ENCODE results near the gene COLQ. TPM values are rescaled to one million over a fixed set of nuclear protein-coding genes. Genes with fewer than 3 reads are reported as not detected.

Gene COLQ
- total RNA-seq (2021; ENCODE audit: unreplicated experiment) = 0.64 TPM
- polyA plus RNA-seq (2012; ENCODE audit: insufficient read length) = 0.29 TPM
- Bru-seq, nascent RNA = percentile 29 among the genes with signal in this experiment
- percentile 32 among the genes with signal in this experiment for BruChase-seq, experiment 1, labeled RNA remaining after a 2-hour chase
- percentile 23 among the genes with signal in this experiment for BruChase-seq, experiment 2, labeled RNA remaining after a 6-hour chase
- long read RNA-seq, partial matches to known transcripts = 0 of 1 reads
- long read RNA-seq, other reads (novel, unspliced or antisense) = 1 of 1 reads

DNA sequence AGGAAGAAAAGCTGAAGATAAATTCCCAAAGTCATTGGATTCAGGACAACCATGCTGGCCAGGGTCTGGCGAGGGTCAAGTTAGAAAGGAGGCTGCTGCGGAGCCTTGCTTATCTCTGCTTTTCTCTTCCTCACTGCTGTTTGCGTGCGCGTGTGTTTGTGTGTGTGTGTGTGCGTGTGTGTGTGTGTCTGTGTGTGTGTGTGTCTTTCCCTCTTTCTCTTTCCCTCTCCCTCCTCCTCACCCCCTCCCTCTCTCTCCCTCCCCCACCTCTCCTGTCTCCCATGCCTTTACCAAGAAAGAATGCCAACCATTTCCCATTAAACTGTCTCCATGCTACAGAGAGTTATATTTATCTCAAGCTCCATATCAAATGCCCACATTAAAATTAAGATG, at the start of gene COLQ:
Gene COLQ, minus strand, starts transcription at position 134 of the 393 bp plus-strand sequence. Its CDS starts 81 bp downstream, at position 53.
- no peaks in the 10 kb centered on the region for H3K9me3 ChIP-seq (ENCODE audit: control insufficient read depth, insufficient read depth, low read depth, low read length)
- DNase-seq (ENCODE audit: low read depth, low spot score) (no peak), ATAC-seq (no peak)
- POLR2A ChIA-PET = no interaction called here
- intact Hi-C loops (cut with micrococcal nuclease; ENCODE audit: unreplicated experiment) = no loop called here
- no TSS peak for BruUV-seq (replicated peaks)
- no peak within 1 kb of the TSS for H3K27ac ChIP-seq (ENCODE audit: low read length)
- no peaks in the 10 kb centered on the region for H3K36me3 ChIP-seq (ENCODE audit: control insufficient read depth, insufficient read depth, low read length)
- in situ Hi-C loops (cut with HindIII; ENCODE audit: low pct_unique_long_range_greater_than_20kb, low sequenced_read_pairs) = no loop called here
- CTCF ChIA-PET = no interaction called here
- no peaks in the 10 kb centered on the region for H3K27me3 ChIP-seq (ENCODE audit: control insufficient read depth, insufficient read depth, low read length)
- H3K4me1 ChIP-seq (ENCODE audit: control insufficient read depth, insufficient read depth, low read length) = no peaks in the 10 kb centered on the region
- no peak within 1 kb of the TSS for H3K4me3 ChIP-seq (ENCODE audit: low read depth in 2 of 2, low read length in 2 of 2)
- TF ChIP-seq SIN3A (IDR thresholded peaks at IDR 0.05; ENCODE audit: borderline replicate concordance, insufficient read depth, low read depth, low read length) (no peak), TCF7L2 (IDR thresholded peaks at IDR 0.05; ENCODE audit: low read depth, low read length) (no peak), POLR2AphosphoS5 (IDR thresholded peaks at IDR 0.05; ENCODE audit: low read depth, low read length) (no peak)
- TF ChIP-seq, protein P1, sequence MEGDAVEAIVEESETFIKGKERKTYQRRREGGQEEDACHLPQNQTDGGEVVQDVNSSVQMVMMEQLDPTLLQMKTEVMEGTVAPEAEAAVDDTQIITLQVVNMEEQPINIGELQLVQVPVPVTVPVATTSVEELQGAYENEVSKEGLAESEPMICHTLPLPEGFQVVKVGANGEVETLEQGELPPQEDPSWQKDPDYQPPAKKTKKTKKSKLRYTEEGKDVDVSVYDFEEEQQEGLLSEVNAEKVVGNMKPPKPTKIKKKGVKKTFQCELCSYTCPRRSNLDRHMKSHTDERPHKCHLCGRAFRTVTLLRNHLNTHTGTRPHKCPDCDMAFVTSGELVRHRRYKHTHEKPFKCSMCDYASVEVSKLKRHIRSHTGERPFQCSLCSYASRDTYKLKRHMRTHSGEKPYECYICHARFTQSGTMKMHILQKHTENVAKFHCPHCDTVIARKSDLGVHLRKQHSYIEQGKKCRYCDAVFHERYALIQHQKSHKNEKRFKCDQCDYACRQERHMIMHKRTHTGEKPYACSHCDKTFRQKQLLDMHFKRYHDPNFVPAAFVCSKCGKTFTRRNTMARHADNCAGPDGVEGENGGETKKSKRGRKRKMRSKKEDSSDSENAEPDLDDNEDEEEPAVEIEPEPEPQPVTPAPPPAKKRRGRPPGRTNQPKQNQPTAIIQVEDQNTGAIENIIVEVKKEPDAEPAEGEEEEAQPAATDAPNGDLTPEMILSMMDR (IDR thresholded peaks at IDR 0.05) = no peak
- TF ChIP-seq, protein P2, sequence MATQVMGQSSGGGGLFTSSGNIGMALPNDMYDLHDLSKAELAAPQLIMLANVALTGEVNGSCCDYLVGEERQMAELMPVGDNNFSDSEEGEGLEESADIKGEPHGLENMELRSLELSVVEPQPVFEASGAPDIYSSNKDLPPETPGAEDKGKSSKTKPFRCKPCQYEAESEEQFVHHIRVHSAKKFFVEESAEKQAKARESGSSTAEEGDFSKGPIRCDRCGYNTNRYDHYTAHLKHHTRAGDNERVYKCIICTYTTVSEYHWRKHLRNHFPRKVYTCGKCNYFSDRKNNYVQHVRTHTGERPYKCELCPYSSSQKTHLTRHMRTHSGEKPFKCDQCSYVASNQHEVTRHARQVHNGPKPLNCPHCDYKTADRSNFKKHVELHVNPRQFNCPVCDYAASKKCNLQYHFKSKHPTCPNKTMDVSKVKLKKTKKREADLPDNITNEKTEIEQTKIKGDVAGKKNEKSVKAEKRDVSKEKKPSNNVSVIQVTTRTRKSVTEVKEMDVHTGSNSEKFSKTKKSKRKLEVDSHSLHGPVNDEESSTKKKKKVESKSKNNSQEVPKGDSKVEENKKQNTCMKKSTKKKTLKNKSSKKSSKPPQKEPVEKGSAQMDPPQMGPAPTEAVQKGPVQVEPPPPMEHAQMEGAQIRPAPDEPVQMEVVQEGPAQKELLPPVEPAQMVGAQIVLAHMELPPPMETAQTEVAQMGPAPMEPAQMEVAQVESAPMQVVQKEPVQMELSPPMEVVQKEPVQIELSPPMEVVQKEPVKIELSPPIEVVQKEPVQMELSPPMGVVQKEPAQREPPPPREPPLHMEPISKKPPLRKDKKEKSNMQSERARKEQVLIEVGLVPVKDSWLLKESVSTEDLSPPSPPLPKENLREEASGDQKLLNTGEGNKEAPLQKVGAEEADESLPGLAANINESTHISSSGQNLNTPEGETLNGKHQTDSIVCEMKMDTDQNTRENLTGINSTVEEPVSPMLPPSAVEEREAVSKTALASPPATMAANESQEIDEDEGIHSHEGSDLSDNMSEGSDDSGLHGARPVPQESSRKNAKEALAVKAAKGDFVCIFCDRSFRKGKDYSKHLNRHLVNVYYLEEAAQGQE (IDR thresholded peaks at IDR 0.05; ENCODE audit: insufficient read depth in 1 of 2, low read depth in 2 of 2, low read length in 1 of 2) = no peak

DNA sequence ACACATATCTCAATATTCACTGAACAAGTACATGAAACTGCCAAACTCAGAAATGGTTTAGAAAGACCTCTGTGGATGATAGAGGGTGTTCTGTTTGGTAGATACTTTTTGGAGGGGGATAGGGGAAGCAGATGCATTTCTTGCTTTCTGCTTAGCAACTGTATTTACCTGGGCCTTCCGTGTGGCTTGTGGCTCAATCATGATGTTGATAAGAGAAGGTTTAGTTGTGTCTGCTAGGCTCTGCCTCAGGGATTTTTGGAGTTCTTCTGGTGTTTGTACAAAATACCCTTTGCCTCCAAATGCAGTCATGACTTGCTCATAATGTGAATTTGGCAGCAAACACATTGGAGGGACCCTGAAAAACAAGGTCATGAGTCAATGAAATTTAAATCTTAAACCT, 41.7 kb upstream of the COLQ start:
- Histone ChIP-seq H3K4me1 (ENCODE audit: control insufficient read depth, insufficient read depth, low read length) (no peaks in the 10 kb centered on the region), H3K36me3 (ENCODE audit: control insufficient read depth, insufficient read depth, low read length) (peaks cover 16% of the 10 kb centered on the region), H3K27ac (ENCODE audit: low read length) (no peak overlapping the region), H3K9me3 (ENCODE audit: control insufficient read depth, insufficient read depth, low read depth, low read length) (no peaks in the 10 kb centered on the region), H3K4me3 (ENCODE audit: low read depth in 2 of 2, low read length in 2 of 2) (no peak overlapping the region), H3K27me3 (ENCODE audit: control insufficient read depth, insufficient read depth, low read length) (no peaks in the 10 kb centered on the region)
- CTCF ChIA-PET = no interaction called here
- no peak for DNase-seq (ENCODE audit: low read depth, low spot score)
- no TSS peak for BruUV-seq (replicated peaks)
- intact Hi-C loops (cut with micrococcal nuclease; ENCODE audit: unreplicated experiment) (no loop called here), in situ Hi-C loops (cut with HindIII; ENCODE audit: low pct_unique_long_range_greater_than_20kb, low sequenced_read_pairs) (no loop called here)
- TF ChIP-seq SIN3A (IDR thresholded peaks at IDR 0.05; ENCODE audit: borderline replicate concordance, insufficient read depth, low read depth, low read length) (no peak), TCF7L2 (IDR thresholded peaks at IDR 0.05; ENCODE audit: low read depth, low read length) (no peak), POLR2AphosphoS5 (IDR thresholded peaks at IDR 0.05; ENCODE audit: low read depth, low read length) (no peak)
- TF ChIP-seq, protein P2 (IDR thresholded peaks at IDR 0.05; ENCODE audit: insufficient read depth in 1 of 2, low read depth in 2 of 2, low read length in 1 of 2) = no peak
- TF ChIP-seq, protein P1 (IDR thresholded peaks at IDR 0.05) = no peak
- POLR2A ChIA-PET = no interaction called here
- no peak for ATAC-seq
